K562 (cell line): ENCODE measurements around the gene RNF187. TPM values are rescaled to one million over a fixed set of nuclear protein-coding genes. Genes with fewer than 3 reads are reported as not detected.
A peak's percentile ranks its signal among the peaks of the same experiment; 100 is the strongest.

Source experiments
- CBX1 ChIP-seq: sonication (generic); IDR thresholded peaks from 2 replicates; pipeline ENCODE4 v1.6.1; 2016; ENCODE audit warnings: antibody characterized with exemption, low read depth, mild to moderate bottlenecking
- E4F1 ChIP-seq: fragments of 250-450 bp; sonication (Bioruptor Pico); IDR thresholded peaks from 2 replicates; pipeline ENCODE4 v1.5.0; 2021; ENCODE audit warnings: mild to moderate bottlenecking, borderline replicate concordance
- EP300 ChIP-seq: IDR thresholded peaks from 2 replicates; pipeline ENCODE4 v1.6.1; 2012; ENCODE audit warnings: low read length, improper control_type of control experiment
- ESRRA ChIP-seq: fragments of 450-650 bp; IDR thresholded peaks from 2 replicates; pipeline ENCODE4 v1.6.1; 2014; ENCODE audit warnings: low read depth, mild to moderate bottlenecking, moderate library complexity, borderline replicate concordance
- EWSR1 ChIP-seq: fragments of 450-650 bp; IDR thresholded peaks from 2 replicates; pipeline ENCODE4 v1.6.1; 2018; ENCODE audit warnings: borderline replicate concordance, mild to moderate bottlenecking, low read depth, moderate library complexity; ENCODE audit not compliant: partially characterized antibody
- FOXK2 ChIP-seq, 2 experiments: fragments of 450-650 bp; IDR thresholded peaks in 1 of 2; conservative IDR thresholded peaks in 1 of 2; 2 replicates each; pipeline ENCODE4 v1.6.1; 2016; ENCODE audit warnings: low read depth in 2 of 2, mild to moderate bottlenecking in 1 of 2
- HDAC8 ChIP-seq: fragments of 450-650 bp; IDR thresholded peaks from 2 replicates; pipeline ENCODE4 v1.6.1; 2016; ENCODE audit warnings: mild to moderate bottlenecking, missing genetic modification characterization, moderate library complexity, missing compliant biosample characterization
- MAZ ChIP-seq, 2 experiments: fragments of 450-650 bp in 1 of 2; sonication (generic) in 1 of 2; formaldehyde crosslinking; IDR thresholded peaks in 1 of 2; conservative IDR thresholded peaks in 1 of 2; 2 replicates each; pipeline versions ENCODE4 v1.4.0 to v1.5.0; 2020; ENCODE audit warnings: mild to moderate bottlenecking in 1 of 2, missing genetic modification reagents in 1 of 2
- MBD2 ChIP-seq: sonication (generic); IDR thresholded peaks from 2 replicates; pipeline ENCODE4 v1.6.1; 2016; ENCODE audit warnings: low read depth, borderline replicate concordance
- RBFOX2 ChIP-seq: fragments of 200-400 bp; formaldehyde crosslinking; IDR thresholded peaks from 2 replicates; pipeline ENCODE4 v1.6.1; 2017; ENCODE audit warnings: low read depth, mild to moderate bottlenecking, low read length, moderate library complexity
- REST ChIP-seq, 2 experiments: fragments of 450-650 bp; formaldehyde crosslinking in 1 of 2; IDR thresholded peaks; 2 replicates each; pipeline versions ENCODE4 v1.4.0 to v1.6.1; 2014 to 2020; ENCODE audit warnings: mild to moderate bottlenecking in 2 of 2, borderline replicate concordance in 1 of 2, low read depth in 1 of 2
- SUPT5H ChIP-seq: fragments of 450-650 bp; IDR thresholded peaks from 2 replicates; pipeline ENCODE4 v1.6.1; 2016
- TAF7 ChIP-seq: fragments of 450-650 bp; IDR thresholded peaks from 2 replicates; pipeline ENCODE4 v1.6.1; 2016; ENCODE audit warnings: missing genetic modification characterization, missing compliant biosample characterization
- ZNF124 ChIP-seq: sonication (generic); formaldehyde crosslinking; IDR thresholded peaks from 2 replicates; pipeline ENCODE4 v1.8.1; 2022; ENCODE audit warnings: missing genetic modification reagents
- ZNF146 ChIP-seq: IDR thresholded peaks from one replicate; pipeline ENCODE4 v1.6.1; 2018; ENCODE audit warnings: missing compliant biosample characterization; ENCODE audit not compliant: unreplicated experiment
- ZNF175 ChIP-seq: fragments of 200-800 bp; sonication (Bioruptor generic); IDR thresholded peaks from 2 replicates; pipeline ENCODE4 v1.6.1; 2016; ENCODE audit warnings: low read depth, mild to moderate bottlenecking, missing genetic modification characterization, missing compliant biosample characterization
- ZNF764 ChIP-seq: fragments of 250-450 bp; sonication (Bioruptor Pico); IDR thresholded peaks from 2 replicates; pipeline ENCODE4 v1.4.0; 2020; ENCODE audit warnings: low read depth, mild to moderate bottlenecking, moderate library complexity
- polyA plus RNA-seq, 8 experiments: library from polyadenylated mRNA; depleted of rRNA in 4 of 8; stranded (reverse) in 5 of 8; unstranded in 3 of 8; fragments of >200 nt; fragmentation: Nextera tagmentation in 2 of 8; fragmentation: Illumina TruSeq in 1 of 8; extraction: Ambion mirVana in 2 of 8; extraction: Trizol in 1 of 8; gene quantifications; 2 replicates each; pipeline versions ENCODE4 v1.2.1 to v1.2.3, GENCODE V29; 2011 to 2014; ENCODE audit warnings: inconsistent platforms in 1 of 8, missing spikeins in 1 of 8
- total RNA-seq, 7 experiments: library from RNA; depleted of rRNA in 6 of 7; stranded (reverse); fragments of >200 nt in 6 of 7; fragmentation: Illumina TruSeq in 2 of 7; extraction: Trizol in 2 of 7; gene quantifications; 2 replicates each; pipeline versions ENCODE4 v1.2.1 to v1.2.3, GENCODE V29; 2011 to 2021; ENCODE audit warnings: low replicate concordance in 1 of 7

Gene RNF187
- total and polyA plus RNA-seq, 9 of the 15 experiments (the other 6 are each of a cell fraction or from before 2014, with no cell fraction given), result 2.3 to 119 (median 41.9) TPM

- TF ChIP-seq RBFOX2 (peak; percentile 67), EWSR1 (no peak), ZNF764 (no peak), ZNF146 (CRISPR knock-in tag) (no peak), FOXK2 (conservative IDR thresholded peaks at IDR 0.05 in 1 of 2, IDR thresholded peaks at IDR 0.05 in 1 of 2; ENCODE audit: low read depth in 2 of 2) (peak; percentile 26 to 50; a peak in 2 of 4 replicates), MBD2 (no peak; the same call in 1 of the 2 replicates), TAF7 (tag) (no peak), MAZ (CRISPR knock-in tag; conservative IDR thresholded peaks at IDR 0.05 in 1 of 2, IDR thresholded peaks at IDR 0.05 in 1 of 2) (peak in 1 of 2 experiments; percentile 65; a peak in 3 of 4 replicates), REST (IDR thresholded peaks at IDR 0.05; ENCODE audit: borderline replicate concordance) (no peak; the same call in 1 of the 2 replicates), REST (CRISPR knock-in tag; IDR thresholded peaks at IDR 0.05; ENCODE audit: low read depth) (0 out of 2 replicates have a peak, but pooled peaks have one; percentile 26), SUPT5H (peak; percentile 62; the same call in 1 of the 2 replicates), EP300 (peak; percentile 70), E4F1 (CRISPR knock-in tag) (no peak), ESRRA (peak; percentile 100), ZNF175 (CRISPR knock-in tag) (no peak), HDAC8 (tag) (peak; percentile 31; the same call in 1 of the 2 replicates), CBX1 (no peak), ZNF124 (CRISPR knock-in tag) (no peak)
Measured at GRCh38 chr1:228452194-228453021, 34.8 kb upstream of the RNF187 start (continued).
